ENCODE results near the gene RAPGEF1.

Gene RAPGEF1

DNA sequence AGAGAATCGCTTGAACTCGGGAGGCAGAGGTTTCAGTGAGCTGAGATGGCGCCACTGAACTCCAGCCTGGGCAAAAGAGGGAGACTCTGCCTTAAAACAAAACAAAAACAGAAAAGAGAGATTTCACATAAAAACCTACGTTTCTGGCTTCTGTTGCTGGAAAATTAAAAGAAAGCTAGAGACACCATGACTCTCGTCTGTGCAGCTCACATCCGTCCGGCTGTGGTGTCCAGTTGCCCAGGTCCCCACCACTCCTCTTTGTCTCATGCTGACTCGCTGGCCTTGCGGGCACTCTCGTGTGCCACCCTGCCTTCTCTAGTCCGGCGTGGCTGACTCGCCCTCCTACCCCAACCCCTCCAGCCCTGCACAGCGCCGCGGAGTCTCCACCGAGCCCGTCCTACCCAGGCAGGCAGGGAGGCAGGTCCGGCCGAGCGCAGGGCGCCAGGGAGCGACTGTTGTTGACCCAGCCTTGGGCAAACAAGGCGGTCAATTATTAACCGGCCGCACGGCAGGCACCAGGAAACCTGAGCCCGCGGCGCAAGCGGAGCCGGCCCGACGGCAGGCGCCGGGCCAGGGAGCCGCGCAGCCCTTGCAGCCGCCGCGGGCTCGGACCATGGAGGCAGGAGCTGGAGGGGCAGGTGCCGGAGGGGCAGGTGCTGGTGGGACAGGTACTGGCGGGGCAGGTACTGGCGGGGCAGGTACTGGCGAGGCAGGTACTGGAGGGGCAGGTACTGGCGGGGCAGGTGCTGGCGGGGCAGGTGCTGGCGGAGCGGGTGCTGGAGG is 194.7 kb downstream of the RAPGEF1 start, which contains the start of gene PRRT1B:
PRRT1B (plus strand) TSS at position 521 of the 783 bp plus-strand sequence; CDS start at position 614, 93 bp downstream.
- no peak for DNase-seq (ENCODE audit: extremely low read depth in 1 of 2, low read depth in 1 of 2)

DNA sequence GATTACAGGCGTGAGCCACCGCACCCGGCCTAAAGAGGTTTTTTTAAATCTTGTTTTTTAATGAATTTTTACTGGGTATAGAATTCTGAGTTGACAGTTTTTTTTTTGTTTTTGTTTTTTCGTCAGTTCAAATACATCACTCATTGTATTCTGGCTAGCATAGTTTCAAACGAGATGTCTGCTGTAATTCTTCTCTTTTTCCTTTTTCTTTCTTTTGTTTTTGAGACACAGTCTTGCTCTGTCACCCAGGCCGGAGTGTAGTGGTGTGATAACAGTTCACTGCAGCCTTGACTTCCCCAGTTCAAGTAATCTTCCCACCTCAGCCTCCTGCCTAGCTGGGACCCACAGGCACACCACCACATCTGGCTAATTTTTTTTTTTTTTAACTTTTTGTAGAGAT is 196.7 kb downstream of the RAPGEF1 start:
- no peak for DNase-seq (ENCODE audit: extremely low read depth in 1 of 2, low read depth in 1 of 2)

- DNase-seq (ENCODE audit: extremely low read depth in 1 of 2, low read depth in 1 of 2), result no peak
Measured at GRCh38 chr9:131539223-131539923, 200.5 kb downstream of the RAPGEF1 start.

- no peak for DNase-seq (ENCODE audit: extremely low read depth in 1 of 2, low read depth in 1 of 2)
Measured at GRCh38 chr9:131537946-131538345, 201.9 kb downstream of the RAPGEF1 start.

GRCh38 chr9:131534721-131535237 is 205.1 kb downstream of the RAPGEF1 start:
- DNase-seq (ENCODE audit: extremely low read depth in 1 of 2, low read depth in 1 of 2), result no peak

- peak; percentile 58 to 59 for DNase-seq (ENCODE audit: extremely low read depth in 1 of 2, low read depth in 1 of 2)
Measured at GRCh38 chr9:131530920-131531832, 208.7 kb downstream of the RAPGEF1 start, which contains the start of gene UCK1. Gene UCK1, minus strand, starts transcription at chr9:131531263. Its CDS starts 89 bp downstream, at chr9:131531174.

- DNase-seq (ENCODE audit: extremely low read depth in 1 of 2, low read depth in 1 of 2), result no peak
Measured at GRCh38 chr9:131530546-131530919, 209.3 kb downstream of the RAPGEF1 start.

- DNase-seq (ENCODE audit: extremely low read depth in 1 of 2, low read depth in 1 of 2), result no peak
Measured at GRCh38 chr9:131529597-131530545, 210.0 kb downstream of the RAPGEF1 start.

- no peak for DNase-seq (ENCODE audit: extremely low read depth in 1 of 2, low read depth in 1 of 2)
Measured at GRCh38 chr9:131528886-131529505, 210.9 kb downstream of the RAPGEF1 start.

- DNase-seq (ENCODE audit: extremely low read depth in 1 of 2, low read depth in 1 of 2), result no peak
Measured at GRCh38 chr9:131528186-131528585, 211.7 kb downstream of the RAPGEF1 start.
